K562 (cell line): ENCODE measurements around the gene NADSYN1. TPM values are rescaled to one million over a fixed set of nuclear protein-coding genes. Genes with fewer than 3 reads are reported as not detected.

Experiments used
- ATAC-seq: fragments of 200-7000 bp; cut with Tn5 transposase; 3 replicates; pipeline ENCODE4 v1.9.1; 2020; ENCODE audit warnings: moderate library complexity
- BruUV-seq: library from RNA; stranded (reverse); fragments of 400-500 nt; replicated peaks from 2 replicates; lab custom pipeline; 2021; lab: Mats Ljungman, UMichigan
- CTCF ChIA-PET: fragments of 300-600 bp; formaldehyde crosslinking; extraction: SDS; loops from one replicate; lab custom pipeline; 2021; ENCODE audit warnings: low intra/inter-chr PET ratio; lab: Yijun Ruan, JAX
- POLR2A ChIA-PET: fragments of 300-600, 350-650 bp; sonication (Branson Sonifier 250); formaldehyde crosslinking; extraction: SDS; loops from one replicate; lab custom pipeline; 2021; ENCODE audit warnings: antibody characterized with exemption, inconsistent platforms; lab: Yijun Ruan, JAX
- DNase-seq, 4 experiments: peaks; one replicate each; pipeline versions ENCODE4 v3.0.0 to v3.0.0-alpha.2; 2011 to 2018; ENCODE audit warnings: low spot score in 3 of 4, mixed read lengths in 3 of 4; ENCODE audit errors: extremely low read depth in 1 of 4
- FAIRE-seq: peaks from 2 replicates; lab custom pipeline; 2011; peaks lifted over from hg19 to GRCh38; lab: Jason Lieb, UNC
- H2AFZ ChIP-seq: 2 replicates; pipeline ENCODE4 v1.6.0; 2011; ENCODE audit warnings: low read depth, low read length, control low read depth, inconsistent platforms
- H3K27ac ChIP-seq: fragments of 200-600 bp; 3 replicates; pipeline ENCODE4 v1.8.0; 2011; ENCODE audit warnings: low read depth, mild to moderate bottlenecking, control low read depth, inconsistent platforms, low read length, moderate library complexity, mixed read lengths; ENCODE audit errors: extremely low read depth
- H3K27me3 ChIP-seq, 2 experiments: fragments of 300-600 bp in 1 of 2; 2 replicates in 1 of 2; 3 replicates in 1 of 2; pipeline versions ENCODE4 v1.6.0 to v1.8.0; 2011; ENCODE audit warnings: inconsistent platforms in 2 of 2, low read length in 2 of 2, mild to moderate bottlenecking in 1 of 2, mixed read lengths in 1 of 2, moderate library complexity in 1 of 2; ENCODE audit not compliant: control insufficient read depth in 2 of 2, insufficient read depth in 2 of 2
- H3K36me3 ChIP-seq: fragments of 300-600 bp; 3 replicates; pipeline ENCODE4 v1.8.0; 2011; ENCODE audit warnings: mild to moderate bottlenecking, low read length, inconsistent platforms; ENCODE audit not compliant: control insufficient read depth, insufficient read depth
- H3K4me1 ChIP-seq, 2 experiments: fragments of 200-600 bp in 1 of 2; replicated peaks in 1 of 2; 2 replicates in 1 of 2; 3 replicates in 1 of 2; pipeline versions ENCODE4 v1.5.1 to v1.8.0; 2011; ENCODE audit warnings: inconsistent platforms in 2 of 2, low read length in 2 of 2, mild to moderate bottlenecking in 1 of 2, mixed read lengths in 1 of 2, moderate library complexity in 1 of 2; ENCODE audit not compliant: control insufficient read depth in 2 of 2, insufficient read depth in 2 of 2
- H3K4me2 ChIP-seq: 2 replicates; pipeline ENCODE4 v1.6.1; 2011; ENCODE audit warnings: low read length, control low read depth, inconsistent platforms, mixed read lengths; ENCODE audit not compliant: insufficient read depth
- H3K4me3 ChIP-seq: fragments of 200-600 bp; sonication (generic), shearing (Covaris generic); 2 replicates; pipeline ENCODE4 v1.5.1; 2016; ENCODE audit warnings: control low read depth, inconsistent platforms
- H3K79me2 ChIP-seq: fragments of 200-600 bp; 3 replicates; pipeline ENCODE4 v1.8.0; 2011; ENCODE audit warnings: low read length, inconsistent platforms; ENCODE audit not compliant: control insufficient read depth, insufficient read depth
- H3K9ac ChIP-seq, 2 experiments: 2 replicates each; pipeline versions ENCODE4 v1.6.0 to v1.6.1; 2011; ENCODE audit warnings: low read depth in 2 of 2, low read length in 2 of 2, control low read depth in 1 of 2, inconsistent platforms in 1 of 2, mild to moderate bottlenecking in 1 of 2, mixed read lengths in 1 of 2; ENCODE audit not compliant: insufficient read depth in 1 of 2
- H3K9me1 ChIP-seq: one replicate; pipeline ENCODE4 v1.6.0; 2011; ENCODE audit warnings: inconsistent platforms, mild to moderate bottlenecking, low read length, moderate library complexity; ENCODE audit not compliant: control insufficient read depth, insufficient read depth
- H3K9me3 ChIP-seq: replicated peaks from 2 replicates; pipeline ENCODE4 v1.5.1; 2011; ENCODE audit warnings: low read depth, low read length, inconsistent platforms; ENCODE audit not compliant: control insufficient read depth, insufficient read depth
- H4K20me1 ChIP-seq: replicated peaks from 2 replicates; pipeline ENCODE4 v1.6.1; 2011; ENCODE audit warnings: low read length, inconsistent platforms, mixed read lengths; ENCODE audit not compliant: control insufficient read depth, insufficient read depth
- CGGBP1 ChIP-seq: fragments of 250-450 bp; sonication (Bioruptor Pico); IDR thresholded peaks from 2 replicates; pipeline ENCODE4 v1.9.0; 2021; ENCODE audit warnings: mild to moderate bottlenecking
- CHD7 ChIP-seq: fragments of 200-600 bp; sonication (generic); IDR thresholded peaks from one replicate; pipeline ENCODE4 v1.6.1; 2012; ENCODE audit warnings: mild to moderate bottlenecking, low read depth, low read length, inconsistent platforms
- MTA3 ChIP-seq: fragments of 450-650 bp; formaldehyde crosslinking; IDR thresholded peaks from 2 replicates; pipeline ENCODE4 v1.6.1; 2017; ENCODE audit warnings: mild to moderate bottlenecking, borderline replicate concordance
- SIRT6 ChIP-seq: IDR thresholded peaks from one replicate; pipeline ENCODE4 v1.6.1; 2012; ENCODE audit warnings: low read depth, mild to moderate bottlenecking, control low read depth, inconsistent platforms, low read length, moderate library complexity
- TCF15 ChIP-seq: fragments of 250-450 bp; sonication (Bioruptor Pico); IDR thresholded peaks from 2 replicates; pipeline ENCODE4 v1.8.0; 2022; ENCODE audit warnings: moderate library complexity, mild to moderate bottlenecking, inconsistent platforms
- ZBTB12 ChIP-seq: fragments of 250-450 bp; sonication (Bioruptor Pico); IDR thresholded peaks from 2 replicates; pipeline ENCODE4 v1.4.0; 2020
- ZNF324 ChIP-seq: fragments of 250-450 bp; sonication (Bioruptor Pico); IDR thresholded peaks from 2 replicates; pipeline ENCODE4 v1.4.0; 2020; ENCODE audit warnings: mild to moderate bottlenecking
- WGBS: fragments of 100-300 bp; shearing (Covaris generic); methylation state at CpG from one replicate; pipeline ENCODE4 v1.1.6; 2016; ENCODE audit warnings: low coverage, mixed read lengths; ENCODE audit not compliant: insufficient coverage; ENCODE audit errors: missing lambda C conversion rate; 5-methylcytosine and 5-hydroxymethylcytosine counted together
- in situ Hi-C: fragments of 300-500 bp; cut with MboI; formaldehyde crosslinking; loops from 4 replicates; pipeline ENCODE4 v1.15.0; 2018; ENCODE audit warnings: inconsistent platforms, mixed read lengths
- intact Hi-C: fragments of 100-400 bp; cut with micrococcal nuclease; formaldehyde crosslinking; loops from 2 replicates; pipeline ENCODE4 v1.14.2; 2022
- polyA plus RNA-seq, 8 experiments: library from polyadenylated mRNA; depleted of rRNA in 4 of 8; stranded (reverse) in 5 of 8; unstranded in 3 of 8; fragments of >200 nt; fragmentation: Nextera tagmentation in 2 of 8; fragmentation: Illumina TruSeq in 1 of 8; extraction: Ambion mirVana in 2 of 8; extraction: Trizol in 1 of 8; gene quantifications; 2 replicates each; pipeline versions ENCODE4 v1.2.1 to v1.2.3, GENCODE V29; 2011 to 2014; ENCODE audit warnings: inconsistent platforms in 1 of 8, missing spikeins in 1 of 8
- total RNA-seq, 7 experiments: library from RNA; depleted of rRNA in 6 of 7; stranded (reverse); fragments of >200 nt in 6 of 7; fragmentation: Illumina TruSeq in 2 of 7; extraction: Trizol in 2 of 7; gene quantifications; 2 replicates each; pipeline versions ENCODE4 v1.2.1 to v1.2.3, GENCODE V29; 2011 to 2021; ENCODE audit warnings: low replicate concordance in 1 of 7

The NADSYN1 gene
- total and polyA plus RNA-seq, 9 of the 15 experiments (the other 6 are each of a cell fraction or from before 2014, with no cell fraction given) = 12.7 to 57.3 (median 42.1) TPM

GRCh38 chr11:71545405-71545966, 92.5 kb downstream of the NADSYN1 start:
- Histone ChIP-seq H3K36me3 (no peaks in the 10 kb centered on the region), H3K27me3 (peaks cover 42 to 74% of the 10 kb centered on the region in 2 experiments), H3K4me2 (no peak overlapping the region), H3K9me1 (no peaks in the 10 kb centered on the region), H3K9me3 (peaks cover 2% of the 10 kb centered on the region; the same call in 1 of the 2 replicates), H3K9ac (no peak overlapping the region), H3K4me3 (no peak overlapping the region), H2AFZ (no peak overlapping the region), H3K27ac (no peak overlapping the region), H3K4me1 (peaks cover 0 to 4% of the 10 kb centered on the region in 2 experiments; a peak in 1 of 5 replicates), H3K79me2 (no peaks in the 10 kb centered on the region), H4K20me1 (no peaks in the 10 kb centered on the region)
- in situ Hi-C loops = no loop called here
- WGBS = 4% methylated on average over 12 of the region's 12 CpGs
- FAIRE-seq (no peak), ATAC-seq (no peak), DNase-seq (no peak)
- BruUV-seq = no TSS peak
- intact Hi-C loops = no loop called here
- ChIA-PET CTCF (no interaction called here), POLR2A (interaction anchor here (0.6 kb wide), 1 partner anchor 1231 kb away, joined by 4 read pairs; no protein-coding TSS in a partner anchor)
- TF ChIP-seq MTA3 = no peak
- TF ChIP-seq SIRT6 = no peak
- TF ChIP-seq ZNF324 (CRISPR knock-in tag) = no peak
- TF ChIP-seq ZBTB12 (CRISPR knock-in tag) = no peak
- no peak for TF ChIP-seq TCF15 (CRISPR knock-in tag)
- TF ChIP-seq CHD7 = no peak
- no peak for TF ChIP-seq CGGBP1
